Hematopoietic multipotent progenitor cell treated with erythropoietin and hydrocortisone succinate and interleukin-3 and kit ligand, for 8 days (in vitro differentiated cells): Measurements from ENCODE around the gene RAX.

Source experiments
- DNase-seq: peaks from one replicate; pipeline ENCODE4 v3.0.0-alpha.2; 2015

The RAX gene

GRCh38 chr18:59239642-59240041, 33.6 kb downstream of the RAX start:
- DNase-seq, result no peak

GRCh38 chr18:59238385-59238784, 34.9 kb downstream of the RAX start:
- DNase-seq, result no peak

- no peak for DNase-seq
Observed at GRCh38 chr18:59233017-59233410, 40.2 kb downstream of the RAX start.

- no peak for DNase-seq
Observed at GRCh38 chr18:59232309-59233016, 40.8 kb downstream of the RAX start.

- no peak for DNase-seq
Observed at GRCh38 chr18:59231877-59232276, 41.4 kb downstream of the RAX start.

- DNase-seq, result no peak
Observed at GRCh38 chr18:59231114-59231513, 42.1 kb downstream of the RAX start.

- DNase-seq, result no peak
Observed at GRCh38 chr18:59229701-59230443, 43.4 kb downstream of the RAX start.

- no peak for DNase-seq
Observed at GRCh38 chr18:59229191-59229590, 44.1 kb downstream of the RAX start.

- no peak for DNase-seq
Observed at GRCh38 chr18:59228351-59228750, 44.9 kb downstream of the RAX start.

GRCh38 chr18:59222341-59222740, 50.9 kb downstream of the RAX start:
- no peak for DNase-seq

- DNase-seq, result no peak
Observed at GRCh38 chr18:59220784-59221765, 52.2 kb downstream of the RAX start.

- DNase-seq, result no peak
Observed at GRCh38 chr18:59220164-59220783, 53.0 kb downstream of the RAX start.

GRCh38 chr18:59219672-59220163, 53.5 kb downstream of the RAX start, which contains the start of gene GRP:
GRP (plus strand) TSS chr18:59220158; CDS start chr18:59220266, 108 bp downstream.
- no peak for DNase-seq

- DNase-seq, result no peak
Observed at GRCh38 chr18:59218018-59218417, 55.2 kb downstream of the RAX start.
